Sciatic nerve (tissue), 2 donors: Measurements from ENCODE around the gene UCK2. TPM values are rescaled to one million over a fixed set of nuclear protein-coding genes. Genes with fewer than 3 reads are reported as not detected.

Source experiments
- ATAC-seq: fragments of 200-7000 bp; cut with Tn5 transposase; one replicate; pipeline ENCODE4 v1.9.1; 2020; ENCODE audit warnings: mild to moderate bottlenecking, moderate library complexity
- DNase-seq: peaks from one replicate; pipeline ENCODE4 v3.0.0-alpha.2; 2020; ENCODE audit warnings: low spot score
- intact Hi-C: fragments of 100-400 bp; cut with DNase I; formaldehyde crosslinking; loops from one replicate; pipeline ENCODE4 v1.14.2; 2022
- total RNA-seq: library from RNA; stranded (reverse); fragmentation: NEBNext Ultra II Directional; extraction: Animal tissue kit (Norgen Biotek cat#: 25700); gene quantifications from one replicate; pipeline ENCODE4 v1.2.1, GENCODE V29; 2021
- donor health status: DM: no; HTN: no; CAD: no.
- donor health status: DM: no; HTN: no; CAD: no.

UCK2 gene
- total RNA-seq, 1 donor from 2014 or later: 28.1 TPM

GRCh38 chr1:165851034-165851658 lies 23.7 kb downstream of the UCK2 start:
- intact Hi-C loops: no loop called here
- DNase-seq: no peak
- no peak for ATAC-seq

- ATAC-seq (no peak), DNase-seq (no peak)
- intact Hi-C loops: no loop called here
Observed at GRCh38 chr1:165852871-165853270, 25.5 kb downstream of the UCK2 start.

GRCh38 chr1:165853528-165854075 lies 26.2 kb downstream of the UCK2 start:
- ATAC-seq: no peak
- intact Hi-C loops: no loop called here

GRCh38 chr1:165854101-165854845 lies 26.9 kb downstream of the UCK2 start:
- no peak for ATAC-seq
- no peak for DNase-seq
- intact Hi-C loops: no loop called here

More at GRCh38 chr1:165853528-165854075, 26.2 kb downstream of the UCK2 start:
- DNase-seq: no peak

- no peak for ATAC-seq
Observed at GRCh38 chr1:165855010-165855838, 27.8 kb downstream of the UCK2 start.

GRCh38 chr1:165856021-165856420 lies 28.6 kb downstream of the UCK2 start:
- intact Hi-C loops: no loop called here
- ATAC-seq: no peak
- no peak for DNase-seq

More at GRCh38 chr1:165855010-165855838, 27.8 kb downstream of the UCK2 start:
- no peak for DNase-seq
- intact Hi-C loops: no loop called here

GRCh38 chr1:165856606-165857005 lies 29.2 kb downstream of the UCK2 start:
- no peak for DNase-seq
- ATAC-seq: no peak
- intact Hi-C loops: no loop called here

- no peak for DNase-seq
- no peak for ATAC-seq
- intact Hi-C loops: no loop called here
Observed at GRCh38 chr1:165857046-165857801, 29.8 kb downstream of the UCK2 start.

- ATAC-seq: peak; percentile 22
Observed at GRCh38 chr1:165858364-165858823, 31.0 kb downstream of the UCK2 start.

GRCh38 chr1:165858967-165859845 lies 31.8 kb downstream of the UCK2 start:
- DNase-seq (no peak), ATAC-seq (no peak)
- intact Hi-C loops: no loop called here

More at GRCh38 chr1:165858364-165858823, 31.0 kb downstream of the UCK2 start:
- no peak for DNase-seq
- intact Hi-C loops: no loop called here

- ATAC-seq: no peak
- no peak for DNase-seq
- intact Hi-C loops: no loop called here
Observed at GRCh38 chr1:165860065-165860464, 32.7 kb downstream of the UCK2 start.

- intact Hi-C loops: no loop called here
- no peak for DNase-seq
- ATAC-seq: no peak
Observed at GRCh38 chr1:165861911-165862310, 34.5 kb downstream of the UCK2 start.

- ATAC-seq: peak; percentile 39
- intact Hi-C loops: no loop called here
- DNase-seq: no peak
Observed at GRCh38 chr1:165862448-165862847, 35.0 kb downstream of the UCK2 start.

- DNase-seq (no peak), ATAC-seq (no peak)
- intact Hi-C loops: no loop called here
Observed at GRCh38 chr1:165863346-165863745, 35.9 kb downstream of the UCK2 start.

- no peak for DNase-seq
- intact Hi-C loops: no loop called here
- ATAC-seq: no peak
Observed at GRCh38 chr1:165865633-165866340, 38.4 kb downstream of the UCK2 start.

- DNase-seq (no peak), ATAC-seq (no peak)
- intact Hi-C loops: no loop called here
Observed at GRCh38 chr1:165869343-165869742, 41.9 kb downstream of the UCK2 start.
